ENCODE measurements around the gene PCDHB4.

GRCh38 chr5:141135718-141136266 lies 14.2 kb downstream of the PCDHB4 start:
- TF ChIP-seq MAX (CRISPR knock-in tag; IDR thresholded peaks at IDR 0.05) = no peak
- no peak for TF ChIP-seq CTCF (IDR thresholded peaks at IDR 0.05)
- TF ChIP-seq USF1 (CRISPR knock-in tag; IDR thresholded peaks at IDR 0.05) = no peak
- TF ChIP-seq ARID4B (CRISPR knock-in tag; IDR thresholded peaks at IDR 0.05; ENCODE audit: borderline replicate concordance) = no peak
- no peak for TF ChIP-seq ATF2 (CRISPR knock-in tag; IDR thresholded peaks at IDR 0.05; ENCODE audit: borderline replicate concordance, low read depth)
- TF ChIP-seq PREB (CRISPR knock-in tag; IDR thresholded peaks at IDR 0.05; ENCODE audit: borderline replicate concordance) = no peak
- no peak for TF ChIP-seq ZNF121 (CRISPR knock-in tag; IDR thresholded peaks at IDR 0.05)

All from WTC11 (cell line).